NCI-H1092 treated with DMSO at 0.1 percent for 48 hours (cell line): Measurements from ENCODE around the gene PAXIP1.

Experiments
- DNase-seq: peaks from one replicate; lab custom pipeline; 2025; lab: John Stamatoyannopoulos, UW

The PAXIP1 gene

DNA sequence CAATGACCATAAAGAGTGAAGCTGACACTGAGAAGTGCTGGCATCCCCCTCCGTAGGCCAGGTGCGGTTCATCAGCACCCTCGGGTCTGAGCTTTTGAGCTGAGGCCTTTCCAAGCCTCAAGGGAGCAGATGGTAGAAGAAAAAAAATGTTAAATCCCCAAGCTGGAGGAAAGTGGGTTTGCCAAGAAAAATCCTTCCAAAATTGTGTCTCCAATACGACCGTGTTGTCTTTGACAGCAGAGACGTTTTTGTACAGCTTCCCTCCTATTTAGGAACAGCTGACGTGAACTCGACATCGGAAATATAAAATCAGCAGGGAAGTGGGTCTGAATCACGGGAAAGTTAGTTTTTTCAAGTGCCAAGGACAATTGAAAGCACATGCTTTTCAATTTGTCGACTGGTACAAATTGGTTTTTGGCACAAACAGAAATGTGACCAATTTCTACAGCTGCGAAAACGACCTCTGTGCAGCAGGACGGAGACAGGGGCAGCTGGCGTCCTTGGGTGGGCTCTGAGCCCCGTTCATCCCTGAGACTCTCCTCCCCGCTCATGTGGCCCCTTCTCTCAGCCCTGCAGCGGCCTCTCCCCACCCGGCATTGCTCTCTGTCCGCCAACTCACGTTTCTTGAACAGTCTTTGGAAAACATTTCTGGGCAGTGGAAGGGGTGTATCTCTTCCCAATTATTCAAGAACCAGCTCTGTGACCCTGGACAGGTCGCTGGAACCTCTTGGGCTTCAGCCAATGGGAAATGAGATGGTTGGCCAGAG is 89.9 kb downstream of the PAXIP1 start:
- no peak for DNase-seq

DNA sequence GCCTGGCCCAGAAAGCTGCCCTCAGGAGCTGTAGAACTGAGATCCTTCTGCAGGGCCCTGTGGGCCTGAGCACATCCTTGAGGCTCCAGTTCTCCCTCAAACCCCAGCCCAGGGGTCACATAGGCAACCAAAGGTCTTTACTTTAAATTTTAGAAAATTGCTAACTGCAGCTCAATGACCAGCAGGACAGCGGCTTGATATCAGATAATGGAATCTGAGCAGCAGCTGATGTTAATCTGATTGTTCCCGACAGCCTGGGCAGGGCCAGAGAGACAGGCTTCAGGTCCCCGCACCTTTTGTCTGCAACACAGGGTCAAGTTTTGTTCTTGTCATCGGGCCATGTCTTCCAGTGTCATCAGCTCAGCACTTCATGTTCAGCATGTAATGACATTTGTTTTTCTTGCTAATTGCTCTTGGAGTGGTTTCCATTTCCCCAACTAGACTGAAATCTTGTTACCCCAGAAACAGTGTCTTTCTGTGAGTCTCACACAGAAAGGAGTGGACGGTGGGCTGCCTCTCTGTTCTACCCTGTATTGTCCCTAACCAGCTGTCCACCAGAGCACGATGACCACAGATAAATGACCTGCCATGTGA is 91.0 kb downstream of the PAXIP1 start:
- DNase-seq = no peak

DNA sequence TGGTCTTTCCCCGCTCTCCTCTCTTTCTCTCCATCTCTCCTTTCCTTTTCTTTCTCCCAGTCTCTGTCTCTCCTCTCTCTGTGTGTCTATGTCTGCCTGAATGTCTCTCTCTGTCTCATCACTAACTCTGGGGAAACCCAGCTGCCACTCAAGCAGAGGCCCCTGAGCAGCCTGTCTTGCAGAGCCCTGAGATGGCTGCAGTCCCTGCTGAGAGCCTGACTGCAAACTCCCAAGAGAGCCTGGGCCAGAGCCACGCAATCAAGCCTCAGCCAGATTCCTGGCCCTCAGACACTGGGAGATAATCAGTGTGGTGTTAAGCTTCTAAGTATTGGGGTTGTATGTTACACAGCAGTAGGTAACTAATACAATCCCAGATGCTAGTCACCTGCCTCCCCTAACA is 91.5 kb downstream of the PAXIP1 start:
- DNase-seq = no peak

DNA sequence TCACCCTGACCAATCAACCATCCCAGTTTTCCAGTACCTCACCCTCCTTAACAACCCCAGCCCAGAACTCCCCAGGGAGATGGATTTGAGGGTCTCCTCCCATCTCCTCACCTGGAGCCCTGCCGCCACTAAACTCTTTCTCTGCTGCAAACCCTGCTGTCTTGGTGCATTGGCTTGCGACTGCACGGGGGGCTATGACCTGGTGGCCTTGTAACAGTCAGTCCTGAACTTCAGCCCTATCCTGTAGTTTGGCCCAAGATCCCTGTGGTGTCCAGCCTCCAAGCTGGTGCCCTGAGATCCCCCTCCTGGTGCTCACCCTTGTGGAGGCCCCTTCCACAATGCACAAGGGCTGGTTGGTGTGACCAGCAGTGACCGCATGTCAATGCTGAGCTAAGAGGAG is 91.9 kb downstream of the PAXIP1 start:
- DNase-seq = no peak

DNA sequence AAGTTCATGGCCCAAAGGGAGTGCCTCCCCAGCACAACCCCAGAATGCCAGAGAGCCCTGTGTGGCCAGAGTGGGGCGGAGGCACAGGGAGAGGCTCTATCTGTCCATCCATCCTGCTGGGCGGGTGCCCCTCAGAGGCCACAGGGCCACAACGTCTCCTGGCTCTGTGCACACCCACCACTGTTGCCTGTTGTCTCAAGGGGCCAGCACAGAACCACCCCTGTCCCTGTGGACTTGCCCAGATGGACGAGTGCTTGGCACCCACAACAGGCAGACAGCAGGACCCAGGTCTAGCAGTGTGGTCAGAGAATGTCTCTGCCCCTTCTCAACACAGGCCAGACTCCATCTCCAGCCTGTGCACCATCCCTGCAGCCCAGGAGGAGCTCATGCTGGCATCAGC is 92.8 kb downstream of the PAXIP1 start:
- DNase-seq = no peak

DNA sequence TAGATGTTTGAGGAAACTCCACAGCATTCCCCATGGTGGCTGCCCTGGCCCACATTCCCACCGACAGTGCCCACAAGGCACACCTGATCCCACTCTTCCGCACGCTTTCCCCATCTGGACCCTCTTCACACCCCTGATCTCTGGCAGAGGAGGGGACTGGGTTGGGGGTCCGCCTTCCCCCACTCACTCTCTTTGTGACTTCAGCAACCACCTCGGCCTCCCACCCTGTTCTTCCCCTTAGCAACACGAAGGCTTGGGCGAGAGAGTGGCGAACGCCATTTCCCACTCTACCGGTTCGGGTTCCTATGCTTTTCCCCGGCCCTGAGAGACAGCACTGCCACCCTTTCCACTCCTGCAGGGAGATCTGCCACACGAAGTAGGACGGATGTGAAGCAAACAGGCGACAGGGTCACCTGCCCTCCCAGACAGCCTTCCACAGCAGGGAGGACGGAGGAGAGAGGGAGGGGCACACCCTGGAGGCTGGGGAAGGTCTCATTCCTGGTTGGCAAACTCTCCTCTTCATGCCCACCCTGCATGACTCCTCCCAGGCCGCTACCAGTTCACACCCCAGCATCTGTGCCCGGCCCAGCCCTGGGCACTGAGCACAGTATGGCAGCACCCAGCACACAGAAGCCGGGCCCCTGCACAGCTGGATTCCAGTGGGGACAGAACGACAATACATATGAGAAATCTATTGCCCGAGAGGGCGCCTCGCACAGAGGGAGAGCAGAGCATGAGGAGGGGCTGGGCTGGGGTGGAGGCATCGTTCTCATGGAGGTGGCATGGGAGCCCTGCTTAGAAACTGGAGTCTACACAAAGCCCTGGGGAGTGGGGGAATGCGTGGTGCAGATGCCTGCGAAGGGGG is 93.5 kb downstream of the PAXIP1 start:
- DNase-seq = no peak

DNA sequence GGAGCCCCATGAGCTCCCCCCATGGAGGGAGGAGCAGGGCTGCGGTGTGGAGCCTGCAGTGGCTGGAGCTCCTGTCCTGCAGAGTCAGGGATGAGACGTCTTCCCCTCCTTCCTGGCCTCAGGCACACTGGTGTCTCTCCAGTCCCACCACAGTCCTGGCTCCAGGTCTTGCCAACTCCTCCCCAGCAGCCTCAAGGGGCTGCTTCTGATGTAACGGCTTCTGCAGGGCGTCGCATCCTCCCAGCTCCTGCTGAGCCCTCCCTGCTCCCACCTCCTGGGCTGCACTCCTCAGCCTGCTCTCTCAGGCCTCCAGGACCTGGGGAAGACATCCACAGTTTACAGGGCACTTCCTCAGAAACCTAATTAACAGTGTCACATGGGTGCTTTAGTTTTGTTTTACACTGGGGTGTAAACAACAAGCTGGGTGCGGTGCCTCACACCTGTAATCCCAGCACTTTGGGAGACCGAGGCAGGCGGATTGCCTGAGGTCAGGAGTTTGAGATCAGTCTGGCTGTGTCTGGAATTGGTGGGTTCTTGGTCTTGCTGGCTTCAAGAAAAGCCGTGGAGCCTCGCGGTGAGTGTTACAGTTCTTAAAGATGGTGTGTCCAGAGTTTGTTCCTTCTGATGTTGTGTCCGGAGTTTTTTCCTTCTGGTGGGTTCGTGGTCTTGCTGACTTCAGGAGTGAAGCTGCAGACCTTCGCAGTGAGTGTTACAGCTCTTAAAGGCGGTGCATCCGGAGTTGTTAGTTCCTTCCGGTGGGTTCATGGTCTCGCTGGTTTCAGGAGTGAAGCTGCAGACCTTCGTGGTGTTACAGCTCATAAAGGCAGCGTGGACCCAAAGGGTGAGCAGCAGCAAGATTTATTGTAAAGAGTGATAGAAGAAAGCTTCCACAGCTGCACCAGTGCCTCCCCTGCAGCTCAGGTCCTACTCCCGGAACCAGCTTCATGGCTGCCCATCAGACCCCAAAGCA is 95.0 kb downstream of the PAXIP1 start:
- no peak for DNase-seq

DNA sequence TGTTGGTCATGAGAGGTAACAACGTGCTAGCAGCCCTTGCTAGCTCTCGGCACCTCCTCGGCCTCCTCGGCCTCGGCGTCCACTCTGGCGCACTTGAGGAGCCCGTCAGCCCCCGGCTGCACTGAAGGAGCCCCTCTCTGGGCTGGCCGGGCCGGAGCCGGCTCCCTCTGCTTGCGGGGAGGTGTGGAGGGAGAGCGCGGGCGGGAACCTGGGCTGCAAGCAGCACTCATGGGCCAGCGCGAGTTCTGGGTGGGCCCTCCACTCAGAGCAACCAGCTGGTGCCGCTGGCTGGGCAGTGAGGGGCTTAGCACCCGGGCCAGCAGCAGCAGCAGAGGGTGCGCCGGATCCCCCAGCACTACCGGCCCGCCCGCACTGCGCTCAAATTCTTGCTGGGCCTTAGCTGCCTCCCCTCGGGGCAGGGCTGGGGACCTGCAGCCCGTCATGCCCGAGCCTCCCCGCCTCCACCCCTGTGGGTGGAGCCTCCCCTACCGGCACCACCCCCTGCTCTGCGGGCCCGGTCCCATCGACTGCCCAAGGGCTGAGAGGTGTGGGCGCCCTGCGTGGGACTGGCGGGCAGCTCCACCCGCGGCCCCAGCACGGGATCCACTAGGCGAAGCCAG is 96.1 kb downstream of the PAXIP1 start:
- no peak for DNase-seq

DNA sequence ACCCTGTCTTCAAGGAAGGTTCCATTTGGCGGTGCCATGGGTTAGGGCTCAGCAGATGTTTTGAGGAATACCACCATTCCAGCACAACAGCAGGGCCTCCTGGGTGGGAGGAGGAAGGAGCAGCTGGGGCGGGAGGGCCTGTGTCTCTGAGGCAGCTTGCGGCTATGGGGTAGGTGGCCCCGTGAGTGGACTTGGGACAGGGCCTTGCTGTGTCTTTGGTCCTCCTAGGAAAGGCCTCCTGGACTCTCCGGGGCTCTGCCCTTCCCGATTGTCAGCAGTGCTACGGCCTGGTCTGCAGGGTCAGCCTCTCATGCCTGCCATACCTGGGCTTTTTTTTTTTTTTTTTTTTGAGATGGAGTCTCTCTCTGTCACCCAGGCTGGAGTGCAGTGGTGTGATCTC is 96.7 kb downstream of the PAXIP1 start:
- DNase-seq = no peak

DNA sequence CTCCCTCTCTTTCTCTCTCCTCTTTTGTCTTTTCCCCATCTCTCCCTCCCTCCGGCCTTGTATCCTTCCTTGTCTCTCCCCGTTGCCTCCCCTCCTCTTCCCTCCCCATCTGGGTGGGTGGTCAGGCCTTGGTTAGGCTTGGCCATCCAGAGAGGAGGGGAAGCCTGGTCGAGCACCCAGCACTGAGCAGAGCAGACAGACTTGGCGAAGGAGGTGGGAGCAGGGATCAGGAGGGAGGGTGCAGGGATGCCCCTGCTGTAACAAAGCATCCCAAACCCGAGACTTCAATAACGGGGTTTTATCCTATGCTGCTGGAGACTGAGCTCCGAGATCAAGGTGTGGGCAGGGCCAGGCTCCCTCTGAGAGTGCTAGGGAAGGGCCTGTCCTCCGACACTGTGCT is 97.3 kb downstream of the PAXIP1 start:
- no peak for DNase-seq

DNA sequence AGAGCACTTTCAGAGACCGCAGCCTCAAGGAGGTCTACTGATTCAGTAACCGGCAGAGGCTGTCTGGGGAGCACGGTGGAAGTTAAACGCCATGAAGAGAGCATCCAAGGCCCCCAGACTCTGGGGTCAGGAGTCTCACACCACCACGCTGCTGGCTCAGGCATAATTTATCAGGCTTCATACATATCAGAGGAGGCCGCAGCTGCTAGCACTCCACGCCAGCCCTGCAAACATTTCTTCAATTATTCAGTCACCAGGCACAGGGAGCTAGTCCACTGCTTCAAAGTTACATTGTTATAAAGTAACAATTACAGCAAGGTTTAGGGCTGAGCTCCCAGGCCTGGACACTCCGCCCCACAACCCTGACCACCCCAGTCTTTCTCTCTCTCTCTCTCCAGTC is 97.8 kb downstream of the PAXIP1 start:
- no peak for DNase-seq

DNA sequence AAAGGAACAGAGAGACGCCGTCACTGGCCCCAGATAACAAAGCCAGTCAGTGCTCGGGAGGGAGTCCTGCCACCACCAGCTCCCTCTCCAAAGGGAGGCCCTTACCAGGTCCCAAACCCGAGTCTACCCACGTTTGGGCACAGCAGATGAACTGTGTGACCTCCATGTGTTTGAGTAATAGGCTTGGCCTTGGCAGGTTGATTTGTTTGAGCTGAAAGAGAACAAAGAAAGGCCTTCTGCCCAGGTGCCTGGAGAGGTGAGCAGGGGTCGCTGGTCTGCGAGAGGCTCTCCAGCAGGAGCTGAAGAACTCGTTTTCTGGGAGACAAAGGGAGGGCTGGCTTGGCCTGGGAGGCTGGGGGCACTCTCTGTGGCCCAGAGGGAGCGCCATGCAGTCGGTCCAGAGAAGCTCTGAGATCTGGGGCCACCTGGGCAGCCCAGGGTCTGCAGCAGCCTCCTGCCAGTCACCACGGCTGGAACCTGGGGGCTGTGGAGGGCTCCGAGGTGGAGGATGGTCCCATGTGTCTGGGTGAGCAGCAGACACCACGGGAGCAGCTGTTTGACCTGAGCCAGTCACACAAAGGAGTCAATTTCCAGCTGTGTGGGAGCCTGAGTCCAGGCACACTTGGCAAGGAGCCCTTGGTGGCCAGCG is 99.7 kb downstream of the PAXIP1 start:
- DNase-seq = no peak

DNA sequence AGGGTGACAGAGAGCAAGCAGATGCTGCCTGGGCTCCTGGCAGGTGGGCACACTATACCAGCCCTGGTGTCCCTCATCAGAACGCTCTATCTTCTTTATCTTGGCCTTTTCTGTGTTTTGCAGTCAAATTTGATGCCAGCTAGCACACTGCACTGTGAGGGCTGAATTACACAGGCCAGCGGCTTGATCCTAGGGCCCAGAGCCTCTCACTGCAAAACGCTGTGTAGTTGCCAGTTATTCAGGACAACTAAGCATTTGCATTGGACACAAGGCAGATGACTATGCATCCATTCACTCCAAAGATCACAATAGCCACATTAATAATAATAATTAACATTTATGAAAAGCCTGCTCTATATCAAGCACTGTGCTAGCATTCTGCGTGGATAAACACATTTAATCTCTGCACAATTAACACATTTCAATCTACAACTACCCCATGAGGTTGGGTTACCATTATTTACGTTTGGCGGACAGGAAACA is 100.3 kb downstream of the PAXIP1 start:
- no peak for DNase-seq

DNA sequence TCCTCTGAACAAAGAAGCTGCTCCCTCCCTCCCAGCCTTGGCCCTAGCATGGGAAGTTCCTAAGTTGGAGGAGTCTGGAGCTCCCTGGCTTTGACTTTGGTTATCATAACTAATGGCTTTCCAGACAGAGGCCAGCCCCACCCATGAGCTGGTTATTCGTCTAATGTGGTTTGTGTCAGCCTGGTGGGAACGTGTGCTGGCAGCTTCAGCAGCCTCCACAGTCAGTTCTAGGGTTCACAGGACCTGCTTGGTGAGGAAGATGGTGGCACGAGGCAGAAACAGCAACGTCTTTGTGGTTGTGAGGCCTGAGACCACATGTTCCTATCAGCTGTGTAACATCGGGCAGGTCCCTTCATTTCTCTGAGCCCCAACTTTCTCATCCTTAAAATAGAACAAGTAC is 103.1 kb downstream of the PAXIP1 start:
- no peak for DNase-seq

DNA sequence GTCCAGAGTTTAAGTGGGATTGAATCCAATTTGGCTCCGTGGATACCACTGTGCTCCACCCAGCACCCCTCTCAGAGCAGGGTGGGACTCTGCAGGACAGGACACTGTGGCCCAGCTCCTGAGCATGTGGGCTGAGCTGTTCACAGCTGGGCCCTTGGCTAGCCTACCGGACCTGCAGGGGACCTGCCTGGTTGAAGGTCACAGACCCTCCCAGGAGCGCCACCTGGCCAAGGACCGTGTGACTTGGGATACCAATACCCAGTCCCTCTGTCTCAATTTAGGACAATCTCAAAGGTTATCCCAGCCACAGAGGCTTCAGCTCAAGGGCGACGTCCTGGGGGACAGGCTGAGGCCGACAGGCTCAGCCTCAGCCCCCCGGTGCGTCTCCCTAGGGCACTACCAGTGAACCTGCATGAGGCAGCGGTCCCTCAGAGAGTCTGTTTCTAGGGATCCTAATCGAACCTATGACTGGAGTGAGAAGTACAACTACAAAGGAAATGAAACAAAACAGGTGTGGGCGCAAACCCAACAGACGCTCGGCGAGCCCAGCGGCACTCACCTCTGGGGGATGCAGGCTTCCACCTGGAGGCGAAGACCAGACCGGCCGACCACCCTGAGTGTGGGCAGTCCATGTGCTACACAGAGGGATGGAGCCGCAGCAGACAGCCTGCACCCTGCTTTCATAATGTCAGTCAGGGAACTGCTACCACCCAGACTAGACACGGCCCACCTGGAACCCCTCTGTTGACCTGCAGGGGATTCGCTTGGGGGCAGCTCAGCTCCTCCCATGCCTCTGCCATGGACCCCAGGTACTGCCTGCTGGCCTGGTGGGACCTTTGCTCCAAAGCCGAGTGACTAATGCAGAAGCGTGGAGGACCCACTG is 103.7 kb downstream of the PAXIP1 start:
- DNase-seq = no peak

DNA sequence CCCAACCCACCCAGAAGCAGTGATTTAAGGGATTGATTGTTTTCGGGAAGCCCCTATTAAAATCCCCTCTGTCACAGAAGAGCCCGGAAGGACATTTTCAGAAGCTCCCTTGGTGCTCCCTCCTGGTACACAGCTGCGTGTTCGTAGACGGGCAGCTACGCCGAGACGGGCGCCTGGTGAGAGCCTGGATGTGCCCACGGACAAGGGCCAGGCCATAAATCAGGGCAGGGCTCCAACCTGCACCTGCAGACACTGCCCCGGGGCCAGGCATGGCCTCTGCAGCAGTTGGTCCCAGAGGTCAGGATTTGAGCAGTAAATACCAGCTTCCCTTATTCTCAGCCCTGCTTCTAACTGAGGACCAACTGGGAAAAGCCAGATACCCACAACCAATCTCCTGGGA is 106.8 kb downstream of the PAXIP1 start:
- DNase-seq = no peak
